Parathyroid adenoma (tissue), 2 donors: ENCODE data around the gene JPT1.

Experiments used
- H2AFZ ChIP-seq: fragments of 300-600 bp; sonication (generic); one replicate; pipeline ENCODE4 v1.7.0; 2017; ENCODE audit warnings: antibody characterized with exemption, mild to moderate bottlenecking
- H3K27ac ChIP-seq: fragments of 300-600 bp; sonication (generic); one replicate; pipeline ENCODE4 v1.7.0; 2017
- H3K27me3 ChIP-seq: fragments of 300-600 bp; sonication (generic); one replicate; pipeline ENCODE4 v1.7.0; 2017; ENCODE audit warnings: low read length; ENCODE audit not compliant: control insufficient read depth, insufficient read depth
- H3K36me3 ChIP-seq: fragments of 300-600 bp; sonication (generic); one replicate; pipeline ENCODE4 v1.7.0; 2017; ENCODE audit warnings: low read length; ENCODE audit not compliant: control insufficient read depth, insufficient read depth
- H3K4me1 ChIP-seq: fragments of 300-600 bp; sonication (generic); one replicate; pipeline ENCODE4 v1.7.0; 2017; ENCODE audit warnings: control low read depth
- H3K4me2 ChIP-seq: fragments of 300-600 bp; sonication (generic); one replicate; pipeline ENCODE4 v1.7.0; 2017; ENCODE audit warnings: low read length
- H3K4me3 ChIP-seq: fragments of 300-600 bp; sonication (generic); one replicate; pipeline ENCODE4 v1.7.0; 2017; ENCODE audit warnings: low read depth, low read length
- H3K79me2 ChIP-seq: fragments of 300-600 bp; sonication (generic); one replicate; pipeline ENCODE4 v1.7.0; 2017; ENCODE audit warnings: control low read depth
- H3K9ac ChIP-seq: fragments of 300-600 bp; sonication (generic); one replicate; pipeline ENCODE4 v1.7.0; 2017; ENCODE audit warnings: mild to moderate bottlenecking
- H3K9me3 ChIP-seq: fragments of 300-600 bp; sonication (generic); one replicate; pipeline ENCODE4 v1.7.0; 2017; ENCODE audit warnings: low read length; ENCODE audit not compliant: control insufficient read depth
- TF ChIP-seq, protein P1 (sequence below): fragments of 300-600 bp; sonication (generic); IDR thresholded peaks from one replicate; pipeline ENCODE4 v1.7.0; 2017; ENCODE audit warnings: antibody characterized with exemption, mild to moderate bottlenecking
- donor health status: primary hyperparathyroidism.

Gene JPT1

DNA sequence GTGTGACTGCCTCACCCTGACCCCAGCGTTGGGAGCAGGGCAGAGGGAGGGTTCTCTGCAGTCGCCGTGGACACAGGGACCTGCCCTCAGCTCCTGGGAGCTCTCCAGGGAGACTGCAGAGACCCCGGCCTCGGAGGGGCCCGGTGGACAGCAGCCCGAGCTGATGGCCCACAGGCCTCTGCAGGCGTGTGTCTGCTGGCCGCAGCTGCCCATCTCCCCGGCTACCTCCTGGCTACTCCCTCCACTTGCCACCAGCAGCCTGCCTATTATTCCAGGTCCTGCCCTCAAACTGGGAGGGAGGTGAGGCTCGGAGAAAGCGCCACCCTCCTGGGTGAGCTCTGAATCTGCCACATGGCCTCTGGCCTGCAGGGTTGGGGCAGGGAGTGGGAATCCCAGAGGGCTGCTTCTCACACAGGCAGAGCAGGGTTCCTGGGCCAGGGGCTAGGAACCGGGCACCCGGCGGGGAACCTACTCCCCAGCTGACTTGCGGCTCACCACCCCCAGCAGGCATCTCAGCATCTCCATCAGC, 59.4 kb downstream of the JPT1 start:
- Histone ChIP-seq H3K27me3 (no peaks in the 10 kb centered on the region), H3K27ac (no peak overlapping the region), H3K9me3 (no peaks in the 10 kb centered on the region), H3K9ac (no peak overlapping the region), H3K4me1 (peaks cover 11% of the 10 kb centered on the region), H3K4me3 (no peak overlapping the region), H3K4me2 (no peak overlapping the region), H3K79me2 (no peaks in the 10 kb centered on the region), H3K36me3 (no peaks in the 10 kb centered on the region), H2AFZ (no peak overlapping the region)
- TF ChIP-seq, protein P1, sequence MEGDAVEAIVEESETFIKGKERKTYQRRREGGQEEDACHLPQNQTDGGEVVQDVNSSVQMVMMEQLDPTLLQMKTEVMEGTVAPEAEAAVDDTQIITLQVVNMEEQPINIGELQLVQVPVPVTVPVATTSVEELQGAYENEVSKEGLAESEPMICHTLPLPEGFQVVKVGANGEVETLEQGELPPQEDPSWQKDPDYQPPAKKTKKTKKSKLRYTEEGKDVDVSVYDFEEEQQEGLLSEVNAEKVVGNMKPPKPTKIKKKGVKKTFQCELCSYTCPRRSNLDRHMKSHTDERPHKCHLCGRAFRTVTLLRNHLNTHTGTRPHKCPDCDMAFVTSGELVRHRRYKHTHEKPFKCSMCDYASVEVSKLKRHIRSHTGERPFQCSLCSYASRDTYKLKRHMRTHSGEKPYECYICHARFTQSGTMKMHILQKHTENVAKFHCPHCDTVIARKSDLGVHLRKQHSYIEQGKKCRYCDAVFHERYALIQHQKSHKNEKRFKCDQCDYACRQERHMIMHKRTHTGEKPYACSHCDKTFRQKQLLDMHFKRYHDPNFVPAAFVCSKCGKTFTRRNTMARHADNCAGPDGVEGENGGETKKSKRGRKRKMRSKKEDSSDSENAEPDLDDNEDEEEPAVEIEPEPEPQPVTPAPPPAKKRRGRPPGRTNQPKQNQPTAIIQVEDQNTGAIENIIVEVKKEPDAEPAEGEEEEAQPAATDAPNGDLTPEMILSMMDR, result no peak

DNA sequence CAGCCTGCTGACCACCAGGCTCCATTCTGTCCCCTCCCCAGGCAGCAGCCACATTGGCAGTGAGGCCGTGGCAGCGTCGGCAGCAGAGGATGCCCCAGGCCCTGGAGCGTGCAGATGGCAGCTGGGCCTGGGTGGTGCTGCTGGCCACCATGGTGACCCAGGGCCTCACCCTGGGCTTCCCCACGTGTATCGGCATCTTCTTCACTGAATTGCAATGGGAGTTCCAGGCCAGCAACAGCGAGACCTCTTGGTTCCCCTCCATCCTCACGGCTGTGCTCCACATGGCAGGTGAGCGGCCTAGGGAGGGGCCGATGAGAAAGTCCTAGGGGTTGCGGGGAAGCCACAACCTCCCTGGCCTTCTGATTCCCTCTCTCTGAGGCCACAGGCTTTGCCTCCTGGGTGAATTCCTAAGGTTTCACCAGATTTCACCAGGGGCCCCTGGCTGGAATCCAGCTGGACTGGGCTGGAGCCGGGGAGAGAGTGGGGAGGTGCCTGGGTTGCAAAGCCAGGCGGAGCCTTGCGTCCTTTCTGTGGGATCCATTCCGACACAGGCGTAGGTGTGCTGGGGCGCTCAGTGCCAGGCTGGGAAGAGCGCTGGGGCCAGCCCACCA, 60.7 kb downstream of the JPT1 start:
- Histone ChIP-seq H3K4me1 (peaks cover 11% of the 10 kb centered on the region), H3K27ac (no peak overlapping the region), H3K4me2 (no peak overlapping the region), H3K4me3 (no peak overlapping the region), H3K9me3 (no peaks in the 10 kb centered on the region), H2AFZ (no peak overlapping the region), H3K36me3 (no peaks in the 10 kb centered on the region), H3K79me2 (no peaks in the 10 kb centered on the region), H3K27me3 (no peaks in the 10 kb centered on the region), H3K9ac (no peak overlapping the region)
- TF ChIP-seq, protein P1, result no peak

DNA sequence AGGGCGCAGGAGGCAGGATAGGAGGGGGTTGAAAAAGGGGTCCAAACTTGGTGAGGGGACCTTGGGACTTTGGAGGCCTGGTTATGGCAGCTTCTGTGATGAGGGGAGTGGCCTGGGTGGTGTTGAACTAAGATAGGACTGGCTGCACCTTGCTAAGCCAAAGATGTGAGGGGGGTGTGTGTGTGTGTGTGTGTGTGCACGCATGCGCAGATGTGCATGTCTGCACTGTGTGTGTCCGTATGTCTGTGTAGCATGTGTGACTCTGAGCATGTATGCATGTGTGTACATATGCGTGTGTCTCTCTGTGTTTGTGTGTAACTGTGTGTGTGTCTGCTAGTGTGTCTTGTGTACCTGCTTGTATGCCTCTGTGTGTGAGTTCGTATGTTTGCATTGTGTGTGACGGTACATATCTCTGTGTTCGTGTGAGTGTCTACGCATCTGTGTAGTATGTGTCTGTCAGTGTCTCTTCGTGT, 62.4 kb downstream of the JPT1 start:
- H3K9me3 ChIP-seq, result no peaks in the 10 kb centered on the region
- H3K79me2 ChIP-seq, result peaks cover 4% of the 10 kb centered on the region
- no peak overlapping the region for H3K4me2 ChIP-seq
- TF ChIP-seq, protein P1, result no peak
- H2AFZ ChIP-seq, result no peak overlapping the region
- no peak overlapping the region for H3K9ac ChIP-seq
- no peaks in the 10 kb centered on the region for H3K27me3 ChIP-seq
- H3K27ac ChIP-seq, result no peak overlapping the region
- H3K36me3 ChIP-seq, result no peaks in the 10 kb centered on the region
- H3K4me1 ChIP-seq, result peaks cover 20% of the 10 kb centered on the region
- no peak overlapping the region for H3K4me3 ChIP-seq

DNA sequence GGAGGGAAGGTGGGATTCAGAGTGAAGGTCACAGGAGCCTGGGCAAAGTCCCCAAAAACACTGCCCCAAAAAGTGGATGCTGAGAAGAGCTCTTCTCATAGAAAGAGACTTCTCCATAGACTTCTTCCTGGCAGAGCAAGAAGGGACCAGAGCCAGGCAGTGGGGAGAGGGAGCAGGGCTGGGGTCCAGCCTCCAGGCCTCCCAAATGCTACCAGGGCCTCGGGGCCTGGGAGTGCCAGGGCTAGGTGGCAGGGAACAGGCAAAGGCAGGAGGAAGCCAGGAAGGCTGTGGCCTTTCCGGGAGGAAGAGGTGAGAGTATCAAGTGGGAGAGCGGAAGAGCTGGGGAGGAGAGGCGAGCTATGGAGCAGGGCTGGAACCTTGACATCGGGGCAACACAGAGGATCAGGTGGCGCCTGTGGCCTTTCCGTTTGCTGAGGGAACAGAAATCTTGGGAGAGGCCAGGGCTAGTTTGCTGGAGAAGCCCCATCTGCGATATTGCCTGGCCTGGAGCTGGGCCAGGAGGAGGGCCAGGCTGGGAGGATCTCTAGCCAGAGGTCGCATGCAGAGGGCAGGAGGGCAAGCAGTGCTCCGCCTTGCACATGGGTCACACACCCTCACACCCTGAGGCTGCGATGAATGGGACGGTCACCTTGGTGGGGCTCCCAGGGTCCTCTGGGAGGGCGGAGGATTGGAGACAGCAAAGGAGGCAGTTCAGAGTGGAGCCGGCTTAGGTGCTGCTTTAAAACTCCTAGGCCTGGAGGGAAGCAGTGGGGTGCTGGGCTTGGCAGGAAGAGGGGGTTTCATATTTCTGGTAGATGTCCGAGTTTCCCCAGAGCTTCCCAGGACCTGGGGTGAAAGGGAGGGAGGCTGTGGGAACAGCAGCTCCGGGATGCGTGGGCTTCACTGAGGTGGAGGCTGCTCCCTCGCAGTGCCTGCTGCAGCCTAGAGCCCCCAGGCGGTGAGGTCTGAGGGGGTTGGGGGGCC, 63.1 kb downstream of the JPT1 start:
- TF ChIP-seq, protein P1, result no peak
- Histone ChIP-seq H3K36me3 (no peaks in the 10 kb centered on the region), H3K79me2 (peaks cover 4% of the 10 kb centered on the region), H3K4me3 (no peak overlapping the region), H3K4me1 (peaks cover 20% of the 10 kb centered on the region), H3K9me3 (no peaks in the 10 kb centered on the region), H3K27ac (peak overlapping the region; percentile 37), H3K27me3 (no peaks in the 10 kb centered on the region), H3K9ac (no peak overlapping the region), H2AFZ (peak overlapping the region; percentile 73), H3K4me2 (peak overlapping the region; percentile 22)
